Activated T-cell treated with anti-CD3 and anti-CD28 coated beads for 48 hours (primary cell): ENCODE data around the gene TMEM106B.

Experiments
- DNase-seq: peaks from one replicate; pipeline ENCODE4 v3.0.0-alpha.2; 2020; ENCODE audit warnings: low read depth

TMEM106B gene

DNA sequence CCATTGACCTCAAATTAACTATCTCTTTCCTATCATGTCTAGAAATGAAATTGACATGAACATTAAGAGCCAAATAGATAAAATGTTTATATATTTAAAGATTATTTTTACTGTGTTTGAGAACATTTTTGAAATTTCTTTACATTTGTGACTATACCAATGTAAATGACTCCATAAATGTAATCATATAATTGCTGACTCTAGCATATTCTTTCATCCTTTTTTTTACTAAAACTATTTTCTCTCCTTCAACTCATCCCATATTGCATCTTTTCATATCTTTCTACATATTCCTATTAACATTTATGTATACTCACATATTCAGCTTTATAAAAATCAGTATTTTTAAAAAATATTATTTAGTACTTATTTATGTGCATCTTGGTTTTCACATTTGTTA, 16.9 kb downstream of the TMEM106B start:
- DNase-seq = no peak

DNA sequence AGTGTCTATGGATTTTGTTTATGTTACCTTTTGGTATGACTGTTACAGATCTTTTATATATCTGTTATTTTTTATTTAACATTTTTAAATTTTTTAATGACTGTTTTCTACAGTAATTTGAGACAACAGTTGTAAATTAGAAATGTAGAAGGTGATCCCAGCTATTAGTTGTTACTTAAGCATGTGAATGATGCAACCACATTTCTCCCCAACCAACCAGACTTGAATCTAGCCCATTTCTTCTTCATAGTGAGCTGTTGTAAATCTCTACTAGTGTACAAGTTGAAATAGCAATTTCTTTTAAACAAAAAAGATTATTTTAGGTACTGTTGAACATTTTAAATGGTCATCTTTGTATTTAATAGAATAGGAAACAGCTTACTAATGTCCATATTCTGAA, 18.0 kb downstream of the TMEM106B start:
- DNase-seq = no peak

DNA sequence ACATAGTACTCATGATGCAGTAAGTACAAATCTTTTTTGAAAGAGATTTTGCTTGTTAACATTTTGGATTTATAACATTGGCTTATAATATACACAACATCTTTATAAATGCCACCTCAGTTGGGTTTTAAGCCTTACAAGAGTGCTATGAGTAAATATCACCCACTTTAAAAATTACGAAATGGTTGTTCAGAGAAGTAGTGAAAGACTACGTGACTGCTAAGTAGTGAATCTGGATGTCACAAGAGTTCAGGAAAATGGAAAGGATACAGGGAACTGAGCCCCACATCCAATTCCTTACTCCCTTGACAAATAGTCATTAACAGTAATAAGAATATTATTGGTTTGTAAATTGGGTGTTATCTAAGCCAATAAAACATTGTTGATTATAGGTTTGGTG, 20.0 kb downstream of the TMEM106B start:
- no peak for DNase-seq

DNA sequence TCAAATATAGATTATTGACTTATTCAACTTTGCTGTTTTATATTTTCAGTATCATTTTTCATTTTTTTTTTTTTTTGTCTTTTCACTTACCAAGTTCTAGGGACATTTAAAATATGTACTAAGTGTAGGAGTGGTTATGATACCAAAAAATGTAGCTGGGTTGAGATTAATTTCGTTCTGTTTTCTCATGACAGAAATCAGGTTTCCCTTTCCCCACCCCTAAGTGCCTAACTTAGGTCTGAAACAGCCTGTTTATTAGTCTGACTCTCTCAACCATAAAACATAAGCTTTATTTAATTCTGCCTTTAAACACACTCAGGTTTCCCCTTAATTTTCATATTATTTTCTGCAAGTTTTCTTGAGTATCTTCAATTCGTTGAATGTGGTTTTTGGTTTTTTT, 22.1 kb downstream of the TMEM106B start:
- no peak for DNase-seq

DNA sequence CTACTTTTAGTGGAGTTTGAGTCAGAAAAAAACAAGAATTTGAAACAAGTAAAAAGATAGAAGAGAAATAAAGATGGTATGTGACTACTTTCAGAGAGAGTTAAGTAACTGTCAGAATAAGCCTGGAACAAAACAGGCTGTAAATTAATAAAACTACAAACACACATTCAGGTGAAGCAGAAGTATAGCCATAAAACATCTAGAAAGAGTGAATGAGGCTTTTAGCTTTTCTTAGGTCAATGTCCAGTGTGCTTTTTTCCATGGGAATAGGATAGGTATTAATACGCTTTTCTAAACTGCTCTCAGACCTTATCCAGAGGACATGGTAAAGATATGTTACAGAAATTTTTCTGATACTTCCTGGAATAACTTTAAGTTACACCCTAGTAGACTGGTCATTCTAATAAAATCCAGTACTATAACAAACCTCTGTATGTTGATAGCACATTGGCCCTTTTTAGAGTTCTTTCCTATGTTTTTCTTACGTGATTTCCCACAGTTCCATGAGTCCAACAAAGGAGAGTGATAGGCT, 23.3 kb downstream of the TMEM106B start:
- DNase-seq = no peak

DNA sequence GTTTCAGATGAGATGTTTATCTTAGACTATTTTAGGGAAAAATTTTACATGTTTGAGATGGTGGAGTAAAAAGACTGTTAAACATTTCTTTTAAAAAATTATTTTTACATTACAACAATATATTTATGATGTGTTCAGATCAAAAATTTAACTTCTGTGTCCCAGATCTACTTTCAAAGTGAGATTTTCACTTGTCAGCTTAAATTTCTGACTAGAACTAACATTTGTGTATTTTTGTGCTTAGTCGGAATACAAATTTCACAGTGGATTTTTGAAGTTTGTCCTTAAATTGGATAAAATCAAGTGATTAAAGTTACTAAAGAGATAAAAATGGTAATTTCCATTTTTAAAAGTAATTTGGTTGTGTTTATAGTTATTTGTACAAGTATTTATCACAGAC, 24.9 kb downstream of the TMEM106B start:
- no peak for DNase-seq

DNA sequence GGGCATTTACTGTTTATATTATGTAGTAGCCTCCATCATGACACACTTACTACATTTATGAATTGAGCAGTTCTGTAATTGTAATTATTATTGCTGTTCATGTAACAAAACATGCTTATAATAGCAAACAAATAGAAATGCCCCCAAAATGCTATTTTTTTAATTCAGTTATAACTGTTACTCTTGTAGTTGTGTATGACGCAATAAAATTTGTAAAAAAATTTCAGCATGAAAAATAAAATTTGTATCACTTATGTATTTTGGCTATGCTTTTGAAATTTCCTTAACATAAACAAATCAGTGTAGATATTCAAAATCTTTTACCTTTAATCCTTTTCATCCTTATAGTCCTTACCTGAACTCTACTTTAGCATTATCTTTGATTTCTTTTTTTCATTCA, 25.9 kb downstream of the TMEM106B start:
- DNase-seq = no peak

DNA sequence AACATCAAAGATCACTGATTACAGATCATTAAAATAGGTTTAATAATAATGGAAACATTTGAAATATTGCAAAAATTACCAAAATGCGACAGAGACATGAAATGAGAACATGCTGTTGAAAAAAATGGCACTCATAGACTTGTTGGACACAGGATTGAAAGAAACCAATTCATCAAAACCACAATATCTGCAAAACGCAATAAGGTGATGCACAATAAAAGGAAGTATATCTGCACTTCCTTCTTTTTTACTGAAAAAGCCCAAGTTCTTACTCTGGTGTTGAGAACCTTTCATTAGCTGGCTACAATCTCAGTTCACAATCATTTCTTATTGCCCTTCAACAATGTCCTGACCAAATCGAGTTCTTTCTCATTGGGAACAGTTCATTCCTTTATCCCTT, 28.7 kb downstream of the TMEM106B start:
- DNase-seq = no peak

DNA sequence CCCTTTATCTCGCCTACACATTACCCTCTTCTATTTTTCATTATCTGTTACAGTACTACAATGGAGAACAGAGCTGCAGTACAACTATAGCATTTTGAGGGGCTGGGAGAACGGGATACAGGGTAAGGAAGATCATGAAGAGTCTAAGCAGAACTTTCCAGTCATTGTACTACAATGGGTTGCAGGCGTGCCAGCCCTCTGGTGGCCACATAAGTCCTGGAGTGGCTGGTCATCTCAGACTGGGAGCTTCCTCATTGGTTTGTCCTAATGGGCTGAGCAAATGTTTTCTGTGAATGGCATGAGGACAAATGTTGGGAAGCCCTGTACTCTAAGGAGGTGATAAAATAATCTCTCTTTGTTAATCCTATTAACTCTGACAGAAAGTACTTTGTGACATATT, 33.0 kb downstream of the TMEM106B start:
- no peak for DNase-seq

DNA sequence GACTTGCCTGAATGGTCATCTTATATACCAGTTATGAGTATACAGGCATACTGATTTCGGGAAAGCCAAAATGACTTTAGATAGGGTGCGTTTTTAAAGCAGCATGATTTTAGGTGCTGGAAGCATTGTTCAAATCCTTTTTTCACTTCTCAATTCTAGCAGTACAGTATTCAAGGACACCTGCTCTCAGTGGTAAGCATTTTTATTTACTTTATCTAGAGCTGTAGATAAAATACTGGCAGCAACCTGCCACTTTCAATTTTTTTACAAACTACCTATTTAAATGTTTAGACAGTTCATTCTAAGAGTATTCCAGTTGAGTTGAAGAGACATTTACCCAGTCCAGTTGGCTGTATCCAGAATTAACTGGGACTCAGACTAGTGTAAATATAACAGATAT, 33.6 kb downstream of the TMEM106B start:
- no peak for DNase-seq

DNA sequence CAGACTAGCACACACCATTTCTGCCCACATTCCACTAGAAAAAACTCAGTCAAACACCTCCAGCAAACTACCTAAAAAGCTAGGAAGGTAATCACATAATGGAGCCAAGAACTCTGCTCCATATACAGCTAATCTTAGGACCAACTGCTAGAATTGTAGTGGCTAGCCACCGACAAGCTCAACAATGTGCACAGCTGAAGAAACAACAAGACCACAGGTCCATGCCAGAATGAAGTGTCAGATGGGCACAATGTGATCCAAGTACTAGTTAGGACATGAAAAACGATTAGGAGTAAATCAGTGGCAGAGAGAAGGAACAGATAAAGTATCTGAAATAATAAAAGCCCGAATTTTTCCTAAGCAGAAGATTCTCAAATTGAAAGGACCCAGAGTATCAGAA, 38.6 kb downstream of the TMEM106B start:
- DNase-seq = no peak

DNA sequence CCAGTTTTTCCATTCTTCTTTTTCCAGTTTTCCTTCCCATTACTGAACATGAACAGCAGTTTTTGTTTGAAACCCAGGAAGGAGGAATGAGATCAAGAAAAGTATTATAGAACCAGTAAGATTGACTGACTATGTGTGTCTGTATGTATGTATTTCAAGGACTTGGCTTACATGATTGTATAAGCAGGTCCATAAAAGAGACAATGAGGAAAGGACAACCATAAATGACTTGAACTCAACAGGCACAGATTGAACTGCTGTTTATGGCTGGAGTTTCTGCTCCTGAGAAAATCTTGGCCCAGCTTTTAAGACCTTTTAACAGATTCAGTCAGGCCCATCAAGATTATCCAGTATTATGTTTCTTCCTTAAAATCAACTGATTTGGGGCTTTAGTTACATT, 39.1 kb downstream of the TMEM106B start:
- no peak for DNase-seq

DNA sequence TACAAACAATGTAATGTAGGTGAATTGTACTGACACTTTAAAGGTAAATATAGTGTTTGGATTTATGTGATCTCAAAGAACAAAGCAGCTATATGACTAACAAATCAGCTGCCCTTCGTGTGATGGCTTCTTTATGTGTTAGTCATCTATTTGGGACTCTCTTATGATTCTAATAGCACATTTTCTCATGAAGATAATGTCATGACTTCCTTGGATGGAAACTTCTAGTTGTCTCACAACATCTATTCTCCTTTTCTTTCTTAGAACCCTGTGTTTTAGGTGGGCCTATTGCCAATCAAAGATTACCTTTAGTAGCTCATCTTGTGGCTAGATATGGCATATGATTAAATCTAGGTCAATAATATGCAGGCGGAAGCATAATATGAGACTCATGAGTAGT, 45.0 kb downstream of the TMEM106B start:
- no peak for DNase-seq

DNA sequence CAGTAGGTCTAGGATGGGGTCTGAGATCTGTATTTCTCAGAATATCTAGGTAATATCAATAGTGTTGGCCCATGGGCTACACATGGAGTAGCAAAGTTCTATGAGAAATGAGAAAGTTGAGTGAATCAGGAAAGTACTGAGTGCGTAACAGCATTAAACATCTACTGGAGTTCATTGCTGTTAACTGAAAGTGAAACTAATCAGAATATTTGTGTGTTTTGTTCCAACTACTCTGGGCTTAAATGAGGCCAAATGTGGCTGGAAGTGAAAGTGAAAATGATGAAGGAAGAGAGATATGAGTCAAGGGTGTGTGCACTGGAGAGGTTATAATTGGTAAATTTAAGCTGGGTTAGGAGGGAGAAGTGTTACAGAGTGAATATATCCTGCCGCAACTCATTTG, 46.5 kb downstream of the TMEM106B start:
- no peak for DNase-seq

DNA sequence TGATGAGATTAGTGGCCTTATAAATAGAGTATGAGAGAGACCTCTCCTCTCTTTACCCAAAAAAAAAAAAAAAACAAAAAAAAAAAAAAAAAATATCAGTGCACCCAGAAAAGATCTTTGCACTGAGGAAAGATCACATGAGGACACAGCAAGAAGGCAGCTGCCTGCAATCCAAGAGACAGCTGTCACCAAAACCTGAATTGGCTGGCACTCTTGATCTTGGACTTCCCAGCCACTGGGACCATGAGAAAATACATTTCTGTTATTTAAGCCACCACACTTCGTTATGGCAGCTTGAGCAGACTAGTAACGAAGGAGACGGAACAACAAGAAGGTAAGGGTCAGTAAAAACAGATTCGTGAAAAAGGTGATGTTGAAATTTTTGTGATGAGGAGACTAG, 47.0 kb downstream of the TMEM106B start:
- no peak for DNase-seq

DNA sequence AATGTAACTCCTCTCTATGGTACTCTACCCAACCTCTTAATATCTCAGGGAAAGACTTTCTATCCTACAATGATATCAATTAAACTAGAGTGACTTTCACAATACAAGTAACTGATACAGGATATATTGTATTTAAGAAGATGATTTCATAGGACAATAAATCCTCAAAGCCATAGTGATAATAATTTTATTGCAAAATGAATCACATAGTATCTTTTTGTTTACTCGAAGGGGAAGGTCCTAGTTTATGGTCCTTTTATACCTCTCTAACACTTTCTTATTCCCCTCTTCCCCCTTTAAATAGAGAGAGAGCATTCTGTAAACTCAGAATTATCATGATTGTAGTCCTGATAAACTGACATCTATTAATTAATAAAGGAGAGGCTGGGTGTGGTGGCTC, 56.4 kb downstream of the TMEM106B start:
- DNase-seq = no peak

DNA sequence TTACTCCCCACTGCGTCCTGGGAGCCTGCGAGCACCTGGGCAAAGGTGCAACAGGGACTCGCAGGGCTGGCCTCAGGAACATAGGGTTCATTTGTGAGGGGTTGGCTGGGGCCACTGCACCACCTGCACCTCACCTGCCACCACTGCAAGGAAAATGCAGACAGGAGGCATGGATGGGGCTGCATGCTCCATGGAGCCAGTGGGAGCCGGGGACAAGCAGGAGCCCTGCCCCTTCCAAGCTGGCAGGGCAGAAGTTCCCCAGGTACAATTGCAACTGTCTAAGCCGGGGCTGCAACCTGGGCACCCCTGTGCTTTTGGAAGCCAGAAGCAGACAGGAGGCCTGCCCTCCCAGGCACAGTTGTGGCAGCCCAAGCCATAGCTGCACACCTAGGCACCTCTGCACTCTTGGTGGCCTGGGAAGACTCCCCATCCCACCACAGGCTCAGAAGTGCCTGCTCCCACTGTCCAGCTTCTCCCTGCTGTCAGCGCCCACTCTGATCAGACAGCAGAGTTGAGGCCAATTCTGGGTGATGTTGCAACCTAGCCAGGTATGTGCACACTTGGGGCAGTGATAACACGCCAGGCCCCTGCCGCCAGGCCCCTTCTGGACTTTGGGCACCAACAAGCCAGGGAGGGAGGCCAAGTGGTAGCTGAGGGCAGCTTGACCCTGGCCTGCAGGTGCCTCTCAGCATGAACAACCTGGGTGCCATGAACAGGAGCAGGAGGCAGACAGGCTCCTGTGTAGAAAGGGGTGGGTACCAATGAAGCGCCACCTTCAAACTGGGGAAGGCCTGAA, 58.2 kb downstream of the TMEM106B start:
- no peak for DNase-seq

DNA sequence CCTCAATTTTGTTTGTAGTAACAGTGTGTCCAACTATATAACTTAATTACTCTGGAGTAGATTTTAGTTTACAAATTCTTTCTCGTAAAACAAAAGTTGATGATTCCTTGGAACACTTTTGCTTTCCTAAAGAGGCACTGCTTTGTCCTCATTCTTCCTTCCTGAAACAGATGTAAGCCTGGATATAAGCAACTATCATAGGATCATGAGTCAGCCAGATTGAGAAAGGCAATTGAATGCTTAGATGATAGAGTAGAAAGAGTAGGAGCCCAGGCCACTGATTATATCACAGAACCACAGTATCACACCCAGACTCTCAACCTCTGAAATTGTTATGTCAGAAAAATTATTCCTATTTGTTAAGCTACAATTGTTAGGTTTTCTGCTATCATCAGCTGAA, 69.9 kb downstream of the TMEM106B start:
- no peak for DNase-seq

DNA sequence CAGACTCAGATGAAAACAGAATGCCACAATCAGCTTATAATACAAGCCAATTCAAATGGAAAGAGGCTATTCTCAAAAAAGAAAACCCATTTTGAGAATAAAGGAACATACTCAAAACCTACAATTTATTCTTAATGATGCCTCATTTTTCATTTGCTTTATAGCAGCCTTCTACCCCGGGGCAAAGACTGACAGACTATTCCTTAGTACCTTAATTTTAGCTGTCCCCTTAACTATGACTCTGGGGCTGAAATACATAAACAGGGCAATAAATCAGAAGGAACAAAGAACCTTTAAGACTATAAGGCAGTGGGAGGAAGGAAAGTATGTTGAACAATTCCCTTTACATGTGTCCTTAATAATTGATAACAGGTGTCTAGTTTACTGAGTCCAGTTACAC, 76.8 kb downstream of the TMEM106B start:
- DNase-seq = no peak

DNA sequence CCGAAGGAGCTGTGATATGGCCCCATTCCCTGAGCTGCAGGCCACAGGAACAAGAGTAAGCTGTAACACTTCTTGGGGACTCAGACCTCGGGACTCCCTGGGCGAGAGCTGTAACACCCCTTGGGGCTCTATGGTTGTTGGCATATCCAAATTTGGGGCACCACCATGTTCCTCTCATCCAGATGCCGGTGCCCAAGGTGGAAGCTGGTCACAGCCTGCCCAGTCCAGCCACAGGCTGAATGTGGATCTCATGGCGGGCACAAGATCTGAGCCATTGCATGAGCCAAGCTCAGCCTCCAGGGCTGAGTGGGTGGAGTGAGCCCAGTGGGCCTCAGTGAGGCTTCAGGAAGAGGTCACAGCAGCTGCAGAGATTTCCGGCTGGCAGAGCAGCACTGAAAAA, 78.9 kb downstream of the TMEM106B start:
- no peak for DNase-seq

DNA sequence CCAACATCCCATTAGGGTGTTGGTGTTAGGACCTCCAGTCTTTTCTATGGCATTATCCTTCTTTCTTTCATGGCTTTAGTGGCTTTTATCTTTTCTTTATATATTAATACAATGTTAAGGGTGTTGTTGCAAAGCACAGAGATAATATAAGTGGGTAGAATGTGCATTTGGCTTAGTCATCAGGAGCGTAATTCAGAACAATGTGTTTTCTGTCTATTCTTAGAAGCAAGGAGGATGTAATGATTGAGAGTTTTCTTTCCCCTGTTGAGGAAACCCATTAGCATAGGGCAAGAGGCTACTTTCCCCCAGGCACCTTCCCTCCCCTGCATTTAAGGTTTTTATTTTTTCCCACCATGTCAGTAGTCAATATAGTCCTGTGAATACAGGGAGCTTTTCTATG, 79.7 kb downstream of the TMEM106B start:
- DNase-seq = no peak

DNA sequence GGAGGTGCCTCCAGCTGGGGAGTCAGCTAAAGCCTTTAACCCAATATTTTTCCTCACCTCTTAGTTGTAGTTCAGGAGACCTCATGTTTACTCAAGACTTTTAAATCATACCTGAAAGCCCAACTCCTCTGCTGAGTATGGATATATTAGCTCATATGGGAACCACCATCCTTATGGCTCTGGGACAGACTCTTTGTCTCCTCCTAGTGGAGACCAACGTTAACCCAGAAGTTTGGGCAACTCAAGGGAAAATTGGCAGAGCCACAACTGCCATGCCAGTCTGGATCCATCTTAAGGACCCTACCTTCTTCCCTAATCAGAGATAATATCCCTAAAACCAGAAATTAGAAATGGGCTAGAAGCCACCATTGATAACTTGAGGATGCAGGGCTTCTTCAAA, 80.8 kb downstream of the TMEM106B start:
- no peak for DNase-seq
